CD4-positive, alpha-beta T cell treated with Interferon alpha-2 for 1 hour (primary cell): ENCODE results near the gene LBHD1.
"Not testable (repeated sequence)": the region's sequence is repeated elsewhere in the genome, so short reads cannot be mapped to it uniquely, and the experiment has no call there.

ENCODE experiments used
- DNase-seq, 2 donors: peaks; one replicate each; pipeline ENCODE4 v3.0.0-alpha.2; 2020 to 2022

The LBHD1 gene

DNA sequence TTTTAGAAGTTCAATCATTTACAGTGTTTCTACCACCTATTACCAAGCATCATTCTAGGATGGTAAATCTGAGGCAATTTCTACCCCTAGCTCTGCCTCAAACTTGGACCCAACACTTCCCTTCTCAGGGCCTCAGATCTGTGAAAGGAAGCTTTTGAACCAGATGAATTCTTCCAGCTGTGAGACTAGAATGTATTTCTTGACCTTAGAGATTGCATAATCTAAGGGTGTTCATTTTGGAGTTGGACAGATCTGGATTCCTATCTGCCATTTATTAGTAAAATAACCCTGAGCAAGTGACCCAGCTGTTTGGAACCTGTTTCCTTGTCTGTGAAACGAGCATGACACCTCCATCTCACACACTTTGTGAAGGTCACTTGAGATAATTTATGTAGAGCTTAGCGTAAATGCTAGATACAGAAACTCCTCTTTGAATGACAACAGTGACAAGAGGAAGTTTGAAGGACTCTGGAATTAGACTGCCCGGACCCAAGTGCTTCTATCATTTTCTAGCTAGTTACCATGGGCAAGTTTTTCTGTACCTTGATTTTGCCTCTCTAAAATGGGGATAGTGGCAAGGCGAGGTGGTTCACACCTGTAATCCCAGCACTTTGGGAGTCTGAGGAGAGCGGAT is 15.2 kb downstream of the LBHD1 start:
- no peak for DNase-seq

DNA sequence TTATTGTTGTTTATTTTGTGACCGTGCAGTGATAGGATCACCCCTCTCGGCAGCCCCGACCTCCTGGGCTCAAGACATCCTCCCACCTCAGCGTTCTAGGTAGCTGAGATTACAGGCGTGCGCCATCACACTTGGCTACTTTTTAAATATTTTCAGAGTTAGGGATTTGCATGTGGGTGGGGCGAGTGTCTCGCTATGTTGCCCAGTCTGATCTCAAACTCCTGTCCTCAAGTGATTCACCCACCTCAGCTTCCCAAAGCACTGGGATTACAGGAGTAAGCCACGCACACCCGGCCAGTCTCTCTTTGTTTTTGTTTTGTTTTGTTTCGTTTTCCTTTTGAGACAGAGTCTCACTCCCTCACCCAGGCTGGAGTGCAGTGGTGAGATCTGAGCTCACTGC is 17.8 kb downstream of the LBHD1 start:
- no peak for DNase-seq

GRCh38 chr11:62652161-62653006 is 19.7 kb downstream of the LBHD1 start:
- peak in 1 of 2 donors; percentile 74 for DNase-seq

- not testable (repeated sequence) for DNase-seq
Observed at GRCh38 chr11:62650283-62650682, 21.8 kb downstream of the LBHD1 start.

DNA sequence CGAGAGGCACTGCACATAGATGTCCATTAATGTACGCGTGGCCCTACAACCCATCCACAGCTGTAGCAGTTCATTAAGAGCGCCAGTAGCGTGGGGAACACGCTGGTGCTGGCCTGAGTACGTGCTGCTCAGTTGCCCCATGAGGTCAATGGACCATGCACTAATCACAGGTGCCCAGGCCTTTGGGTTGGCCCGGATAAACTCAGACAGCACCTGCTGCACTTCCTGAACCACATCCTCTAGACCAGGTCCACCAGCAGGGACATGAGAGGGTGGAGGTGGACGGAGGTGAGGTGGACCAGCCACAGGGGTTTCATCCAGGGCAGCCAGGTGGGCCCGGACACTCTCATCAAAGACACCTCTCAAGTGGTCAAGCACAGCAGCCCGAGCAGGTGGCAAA is 22.6 kb downstream of the LBHD1 start:
- DNase-seq: no peak

DNA sequence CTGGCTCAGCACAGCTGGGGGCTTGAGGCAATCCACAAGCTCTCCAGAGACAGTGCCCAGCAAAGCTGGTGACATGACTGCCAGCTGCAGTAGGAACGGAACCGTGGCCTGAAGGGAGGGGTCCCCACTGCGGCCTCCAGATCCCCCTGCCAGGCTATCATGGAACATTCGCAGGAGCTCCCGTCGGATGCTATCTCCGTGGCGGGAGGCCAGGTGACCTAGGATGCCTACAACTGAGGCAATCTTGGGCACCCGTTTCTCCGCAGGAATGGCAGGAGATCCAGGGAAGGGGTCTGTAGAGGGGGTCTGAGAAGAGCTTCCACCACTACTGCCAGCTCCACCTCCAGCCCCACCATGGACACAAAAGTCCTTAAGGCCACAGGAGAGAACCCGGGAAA is 23.1 kb downstream of the LBHD1 start:
- no peak for DNase-seq

DNA sequence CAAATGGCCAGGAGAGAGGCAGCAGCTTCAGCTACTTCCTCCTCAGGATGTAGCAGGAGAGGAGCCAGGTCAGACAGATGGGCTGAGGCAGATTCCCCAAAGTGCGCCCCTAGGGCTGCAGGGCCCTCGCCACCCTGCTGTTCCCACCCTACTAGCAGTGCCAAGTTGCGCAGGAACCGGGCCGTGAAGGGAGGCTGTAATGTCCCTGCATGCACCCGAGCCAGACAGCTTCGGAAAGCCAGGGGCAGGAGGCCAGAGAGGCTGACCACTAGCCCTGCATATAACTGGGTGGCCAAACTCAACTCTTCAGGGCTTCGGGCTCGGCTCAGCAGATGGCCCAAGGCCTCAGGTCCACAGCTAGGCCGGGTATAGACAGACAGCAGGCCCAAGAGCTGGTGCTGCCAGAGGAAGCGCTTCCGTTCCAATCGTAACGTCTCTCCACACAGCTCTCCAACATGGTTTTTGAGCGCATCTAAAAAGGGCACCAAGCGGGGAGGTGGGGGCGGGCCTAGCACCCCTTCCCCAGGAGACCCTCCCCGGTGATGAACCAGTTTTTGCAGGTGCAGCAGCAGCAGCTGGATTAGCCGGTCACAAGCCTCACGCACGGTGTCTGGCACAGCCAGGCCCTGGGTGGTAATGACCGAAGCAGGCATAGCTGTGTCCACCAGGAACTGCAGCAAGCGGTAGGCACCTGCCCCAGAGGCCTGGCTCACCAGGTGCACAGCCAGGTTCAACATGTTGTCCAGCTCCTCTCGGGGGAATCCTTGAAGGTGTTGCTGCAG is 23.7 kb downstream of the LBHD1 start:
- DNase-seq: no peak

DNA sequence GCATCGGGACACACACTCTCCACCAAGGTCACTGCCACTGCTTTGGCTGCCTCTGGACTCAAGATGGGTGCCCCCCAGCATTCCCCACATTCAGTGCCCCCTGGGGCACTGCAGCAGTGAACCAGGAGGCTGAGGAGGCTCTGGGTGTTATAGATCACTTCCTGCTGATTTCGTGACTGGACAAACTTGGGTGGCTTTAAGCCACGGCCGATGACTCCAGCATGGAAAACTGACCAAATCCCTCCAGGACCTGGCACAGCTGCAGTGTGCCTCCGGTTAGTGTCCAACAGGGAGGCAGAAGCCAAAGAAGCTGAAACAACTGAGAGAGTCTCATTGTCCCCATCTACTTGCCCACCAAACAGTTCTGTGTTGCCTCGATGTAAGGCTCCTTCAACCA is 24.5 kb downstream of the LBHD1 start:
- DNase-seq: no peak

DNA sequence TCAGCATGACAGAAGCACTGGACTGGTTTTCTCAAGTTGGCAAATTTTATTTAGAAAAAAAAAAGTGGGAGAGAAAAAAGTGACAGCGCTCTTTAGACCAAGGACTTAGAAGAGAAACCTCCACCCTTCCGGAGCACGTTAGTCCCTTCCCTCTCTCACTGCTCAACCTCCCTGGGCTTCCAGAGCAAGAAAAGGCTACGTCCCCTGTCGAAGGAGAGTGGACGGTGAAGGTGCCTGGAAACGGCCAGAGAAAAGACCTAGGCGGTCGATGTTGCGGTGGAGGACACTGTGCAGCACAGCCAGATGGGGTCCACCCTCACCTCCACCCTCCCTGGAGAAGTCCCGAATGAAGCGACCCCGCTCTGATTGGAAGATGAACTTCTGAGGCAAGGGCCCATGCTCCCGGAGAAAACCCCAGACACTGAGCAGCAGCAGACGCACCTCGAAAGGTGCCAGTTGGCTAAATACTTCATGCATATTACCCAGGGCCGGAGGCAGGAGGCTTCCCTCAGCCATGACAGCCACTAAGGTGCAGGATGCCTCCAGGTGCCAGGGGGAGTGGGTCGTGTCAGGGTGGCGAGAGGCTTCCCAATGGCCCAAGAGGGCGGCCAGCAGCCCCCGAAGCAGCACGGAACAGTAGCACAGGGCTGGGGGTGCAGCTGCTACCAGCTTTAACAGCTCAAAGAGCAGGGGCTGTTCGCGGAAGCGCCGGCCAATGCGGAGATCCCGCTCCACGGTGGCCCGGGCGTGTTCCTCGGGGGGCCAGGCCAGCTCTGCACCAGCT is 25.1 kb downstream of the LBHD1 start:
- no peak for DNase-seq

DNA sequence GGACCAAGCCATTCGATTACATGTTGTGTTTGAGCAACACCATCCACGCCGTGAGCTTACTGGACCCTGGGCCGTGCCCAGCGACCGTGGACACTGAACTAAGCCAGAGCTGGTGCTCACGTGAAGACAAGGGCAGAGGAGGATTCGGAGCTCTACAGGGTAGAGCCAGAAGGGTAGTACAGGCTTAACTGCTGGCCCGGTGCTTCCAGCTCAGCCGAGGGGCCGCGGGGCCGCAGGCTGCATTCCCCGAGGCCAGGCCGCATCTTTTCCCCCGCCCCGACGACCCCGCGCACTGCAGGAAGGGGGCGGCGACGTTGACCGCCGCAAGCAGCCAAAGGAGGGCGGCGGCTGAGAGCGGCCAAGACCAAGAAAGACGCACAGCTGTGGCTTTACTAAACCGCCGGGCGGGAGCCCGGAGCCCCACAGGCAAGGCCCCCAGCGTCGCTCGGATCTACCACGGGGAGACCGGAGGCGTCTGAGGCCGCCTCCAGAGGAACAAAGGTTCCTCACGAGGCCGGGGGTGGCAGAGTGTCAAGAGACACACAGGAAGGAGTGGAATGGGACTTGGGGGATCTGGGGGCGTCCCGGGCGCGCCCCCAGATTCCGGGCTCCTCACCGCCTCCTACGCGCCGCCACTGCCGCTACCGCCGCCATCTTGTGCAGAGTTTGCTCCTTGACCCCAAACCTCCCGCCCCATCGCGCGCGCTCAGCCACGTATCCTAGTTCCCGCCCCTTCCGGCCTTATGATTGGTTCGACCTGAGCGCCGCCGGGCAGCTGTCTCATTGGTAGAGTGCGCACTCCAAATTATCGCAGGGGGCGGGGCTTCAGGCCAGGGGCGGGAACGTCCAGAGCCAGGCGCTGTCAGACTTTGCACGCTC is 25.9 kb downstream of the LBHD1 start, which contains the start of gene GANAB:
GANAB (minus strand) TSS at position 668 of the 879 bp plus-strand sequence; CDS start at position 654, 14 bp downstream.
- peak; percentile 98 to 99 for DNase-seq

DNA sequence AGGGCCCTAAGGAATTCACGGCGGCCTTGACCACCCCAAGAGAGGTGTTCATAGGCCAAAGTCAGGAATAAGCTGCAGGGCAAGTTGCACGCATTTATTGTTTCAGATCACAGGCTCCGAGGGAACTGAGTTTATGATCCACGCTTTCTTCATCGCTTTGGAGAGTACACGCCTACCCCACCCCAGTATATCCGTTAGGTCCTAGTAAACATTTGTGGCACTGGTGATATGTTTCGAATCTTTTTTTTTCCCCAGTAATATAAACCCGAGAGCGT is 26.5 kb downstream of the LBHD1 start:
- no peak for DNase-seq

- DNase-seq: no peak
Observed at GRCh38 chr11:62644220-62644619, 27.8 kb downstream of the LBHD1 start.

DNA sequence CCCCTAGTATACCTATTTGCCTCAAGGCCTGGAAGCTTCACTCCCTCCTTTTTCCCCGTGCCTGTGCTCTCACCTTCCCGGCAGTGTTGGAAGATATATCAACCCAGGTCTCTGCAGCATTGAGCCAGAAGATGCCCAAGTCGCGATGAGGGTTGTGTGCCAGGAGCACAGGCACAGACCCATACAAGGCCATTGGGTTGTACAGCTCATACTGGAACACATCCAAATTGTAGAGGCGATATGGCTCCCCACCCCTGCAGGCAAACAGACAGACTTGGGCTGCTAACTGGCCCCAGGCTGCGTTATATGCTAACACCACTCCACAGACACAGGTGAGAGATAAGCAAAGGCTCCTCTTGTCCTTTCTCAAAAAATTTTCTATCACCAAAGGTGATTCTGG is 39.6 kb downstream of the LBHD1 start:
- DNase-seq: no peak

- peak in 1 of 2 donors; percentile 29 for DNase-seq
Observed at GRCh38 chr11:62627713-62628112, 44.4 kb downstream of the LBHD1 start.

- peak in 1 of 2 donors; percentile 22 for DNase-seq
Observed at GRCh38 chr11:62622476-62623089, 49.5 kb downstream of the LBHD1 start.

DNA sequence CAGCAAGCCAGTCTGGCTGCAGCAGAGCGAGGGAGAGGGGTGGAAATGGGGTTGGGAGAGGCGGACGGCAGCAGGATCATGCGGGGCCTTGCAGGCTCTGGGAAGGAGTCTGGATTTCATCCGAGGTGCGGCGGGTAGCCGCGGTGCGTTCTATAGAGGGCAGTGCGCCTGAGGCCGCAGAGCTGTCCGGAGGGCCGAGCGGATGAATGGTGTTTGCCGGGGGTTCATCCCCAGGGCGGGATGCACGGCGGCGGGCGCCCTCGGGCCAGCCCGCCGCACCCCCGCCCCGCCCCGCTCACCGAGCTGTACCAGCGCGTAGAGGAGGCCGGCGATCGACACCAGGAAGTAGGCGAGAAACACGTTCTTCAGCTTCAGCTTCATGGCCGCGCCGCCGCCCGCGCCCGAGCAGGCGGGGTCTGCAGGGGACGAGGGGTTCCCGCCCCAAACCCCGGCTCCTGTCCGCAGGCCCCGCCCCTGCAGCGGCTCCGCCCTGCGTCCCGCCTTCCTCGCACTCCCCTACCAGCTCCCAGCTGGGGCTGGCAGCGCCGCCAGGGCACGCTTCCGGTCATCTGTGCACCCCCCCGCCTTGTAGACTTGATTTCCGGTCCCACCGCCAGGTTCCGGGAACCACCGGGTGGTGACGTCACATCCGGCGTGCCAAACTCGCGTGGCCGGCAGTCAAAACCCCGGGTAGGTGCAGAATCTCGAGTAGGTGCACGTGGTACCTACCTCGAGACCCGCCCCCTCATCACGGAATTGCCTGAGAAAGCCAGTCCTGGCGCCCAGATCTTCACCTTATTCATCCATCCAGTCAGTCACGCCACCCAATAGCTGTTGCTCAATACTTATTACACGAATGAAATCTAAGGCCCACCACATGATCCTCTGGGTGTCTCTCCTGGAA is 50.2 kb downstream of the LBHD1 start, which contains the start of gene B3GAT3:
B3GAT3 (minus strand) TSS at position 420 of the 904 bp plus-strand sequence; CDS start at position 381, 39 bp downstream.
- DNase-seq: peak; percentile 98 to 99

GRCh38 chr11:62621027-62621566 is 51.0 kb downstream of the LBHD1 start:
- DNase-seq: no peak

GRCh38 chr11:62616957-62617356 is 55.1 kb downstream of the LBHD1 start:
- DNase-seq: not testable (repeated sequence)

- DNase-seq: no peak
Observed at GRCh38 chr11:62615521-62615920, 56.5 kb downstream of the LBHD1 start.

DNA sequence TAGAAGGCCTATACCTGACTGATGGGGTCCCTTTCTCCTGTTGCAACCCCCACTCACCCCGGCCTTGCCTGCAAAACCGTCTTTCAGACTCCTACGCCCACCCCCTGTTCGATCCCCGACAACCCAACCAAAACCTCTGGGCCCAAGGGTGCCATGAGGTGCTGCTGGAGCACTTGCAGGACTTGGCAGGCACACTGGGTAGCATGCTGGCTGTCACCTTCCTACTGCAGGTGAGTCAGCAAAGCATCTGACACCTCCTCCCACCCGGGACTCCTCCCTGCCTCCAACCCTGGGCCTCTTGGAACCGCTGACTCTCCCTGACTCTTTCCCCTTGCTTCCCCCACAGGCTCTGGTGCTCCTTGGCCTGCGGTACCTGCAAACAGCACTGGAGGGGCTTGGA is 57.8 kb downstream of the LBHD1 start:
- no peak for DNase-seq
